Tongue (tissue), 3 donors: ENCODE data around the gene TBX15. TPM values are rescaled to one million over a fixed set of nuclear protein-coding genes. Genes with fewer than 3 reads are reported as not detected.

Experiments used
- DNase-seq: peaks from one replicate; pipeline ENCODE4 v3.0.0-alpha.2; 2015
- small RNA-seq: library from RNA; depleted of rRNA; stranded (forward); fragments of <200 nt; gene quantifications from one replicate; pipeline ENCODE3, GENCODE V24; 2014; ENCODE audit warnings: low replicate concordance
- total RNA-seq: library from RNA; depleted of rRNA; stranded (reverse); fragments of >200 nt; gene quantifications from one replicate; pipeline ENCODE4 v1.2.3, GENCODE V29; 2014

TBX15 gene
- total RNA-seq, 1 donor from 2014 or later = 88.8 TPM

GRCh38 chr1:118890851-118891384, 97.2 kb downstream of the TBX15 start:
- no peak for DNase-seq

DNA sequence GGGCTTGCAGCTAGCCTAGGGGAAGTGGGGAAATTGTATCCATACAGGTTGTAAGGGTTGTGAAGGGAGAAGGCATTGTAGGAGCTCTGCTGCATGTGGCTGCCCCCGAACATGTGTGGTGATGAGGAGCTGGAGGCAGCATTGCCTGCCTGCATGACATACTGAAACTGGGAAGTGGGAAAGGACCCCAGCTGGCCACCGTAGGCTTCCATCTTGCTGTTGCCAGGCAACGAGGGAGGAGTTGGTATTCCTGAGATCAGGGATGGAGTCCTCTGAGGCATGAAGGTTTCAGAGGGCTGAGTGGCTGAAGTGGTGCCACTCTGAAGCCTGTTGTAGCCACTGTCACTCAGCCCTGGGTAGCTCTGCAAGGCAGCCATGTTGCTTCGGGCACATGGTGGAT, 103.2 kb downstream of the TBX15 start:
- no peak for DNase-seq

DNA sequence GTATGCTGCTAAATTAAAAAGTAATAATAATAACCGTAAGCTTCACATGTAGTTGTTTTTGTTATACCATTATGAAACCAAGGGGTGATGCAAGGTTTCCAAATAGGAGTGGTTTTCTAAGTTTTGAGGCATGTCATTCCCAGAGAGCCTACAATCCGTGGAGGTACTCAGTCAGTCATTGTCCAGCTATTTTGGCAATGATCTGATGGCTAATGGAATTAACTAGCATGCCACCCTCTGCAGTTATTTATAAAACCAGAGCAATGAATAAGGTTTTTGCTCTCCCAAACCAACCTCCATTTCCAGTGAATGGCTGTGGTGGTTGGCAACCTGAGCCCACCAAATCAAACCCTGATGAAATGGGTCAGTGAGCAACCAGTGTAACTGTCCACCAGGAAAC, 106.4 kb downstream of the TBX15 start:
- no peak for DNase-seq

DNA sequence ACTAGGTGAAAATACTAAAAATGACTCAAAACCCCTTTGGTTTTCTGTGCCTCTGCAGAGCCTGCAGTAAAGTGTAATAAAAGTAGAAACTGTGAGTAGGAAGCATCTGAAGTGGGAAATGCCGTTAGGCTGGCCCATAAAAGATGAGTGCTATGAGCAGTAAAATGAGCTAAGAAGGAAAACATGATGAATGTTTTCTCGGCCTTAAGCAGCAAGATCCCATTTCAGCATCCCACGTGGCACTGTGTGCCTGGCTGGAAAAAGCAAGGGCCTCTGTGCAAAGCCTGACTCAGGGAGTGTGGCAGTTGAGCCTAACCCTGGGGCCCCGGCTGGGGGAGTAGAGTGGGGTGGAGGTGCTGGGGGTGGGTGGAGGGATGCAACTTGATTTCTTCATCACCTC, 109.5 kb downstream of the TBX15 start:
- DNase-seq = no peak

DNA sequence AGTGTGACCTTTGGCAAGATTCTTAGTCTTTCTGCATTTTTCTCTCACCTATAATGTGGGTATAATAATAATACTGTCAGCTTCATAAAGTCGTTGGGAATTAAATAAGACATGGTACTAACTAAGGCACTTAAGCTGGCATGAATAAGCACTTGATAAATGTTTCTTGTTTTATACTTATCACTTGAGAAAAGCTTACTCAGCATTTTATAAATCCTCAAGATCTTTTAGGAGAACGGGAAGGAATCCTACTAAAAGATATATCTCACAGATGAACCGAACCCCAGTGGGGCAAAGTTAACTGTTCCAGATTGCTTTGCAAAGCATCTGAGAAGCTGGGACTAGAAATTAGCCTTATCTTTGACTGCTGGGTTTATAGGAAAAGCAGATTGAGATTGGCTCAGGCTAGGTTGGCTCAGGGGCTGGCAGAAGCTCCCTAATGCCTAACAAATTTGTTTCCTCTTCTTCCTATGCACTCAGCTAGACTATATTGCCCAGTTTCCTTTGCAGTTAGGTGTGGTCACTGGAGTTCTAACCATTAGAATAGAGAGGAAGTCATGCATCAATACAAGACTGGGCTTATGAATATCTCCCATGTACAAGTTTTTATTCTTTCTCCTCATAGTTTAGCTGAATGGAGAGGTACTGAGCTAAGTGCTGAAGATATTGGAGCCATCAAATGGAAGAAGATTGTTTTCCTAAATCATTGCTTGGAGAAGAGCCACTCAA, 110.3 kb downstream of the TBX15 start:
- no peak for DNase-seq

GRCh38 chr1:118871582-118872171, 116.5 kb downstream of the TBX15 start:
- peak; percentile 57 for DNase-seq

DNA sequence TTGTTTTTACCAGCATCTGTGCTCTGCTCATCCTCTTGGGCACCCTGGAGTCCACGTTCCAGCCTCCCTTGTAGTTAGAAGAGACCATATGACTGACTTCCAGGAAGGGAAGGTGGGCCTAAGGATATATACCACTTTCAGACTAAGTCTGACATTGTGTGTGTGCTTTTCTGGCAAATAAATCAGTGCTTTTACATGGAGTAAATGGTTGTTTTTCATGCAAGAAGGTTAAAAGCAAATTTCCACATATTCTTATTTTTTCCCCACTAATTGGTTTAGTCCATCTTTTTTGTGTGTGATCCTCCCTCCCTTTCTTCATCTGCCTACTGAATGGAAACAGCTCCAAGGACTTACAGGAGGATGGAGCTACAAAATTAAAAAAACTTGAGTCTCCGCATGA, 119.8 kb downstream of the TBX15 start:
- no peak for DNase-seq

- DNase-seq = no peak
These were observed 121.8 kb downstream of the TBX15 start for GRCh38 chr1:118866330-118866729.

DNA sequence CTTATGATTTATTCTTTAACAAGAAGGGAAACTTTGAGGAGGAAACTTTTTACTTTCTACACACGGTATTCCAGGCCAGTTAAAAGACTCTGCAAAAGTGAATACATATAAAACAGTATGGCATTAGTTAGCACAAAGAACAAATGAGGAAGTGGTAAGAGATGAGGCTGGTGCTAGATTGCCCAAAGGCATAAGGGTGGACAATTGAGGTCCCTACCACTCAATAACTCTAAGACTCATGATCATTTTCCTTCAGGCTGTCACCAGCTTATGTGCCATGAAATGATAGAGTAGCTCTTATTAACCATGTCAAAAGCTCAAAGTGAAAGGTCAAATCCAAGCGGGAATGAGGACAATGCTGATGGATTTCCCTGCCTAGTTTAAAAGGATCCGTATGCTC, 124.5 kb downstream of the TBX15 start:
- DNase-seq = no peak

GRCh38 chr1:118862755-118863154, 125.4 kb downstream of the TBX15 start:
- no peak for DNase-seq

DNA sequence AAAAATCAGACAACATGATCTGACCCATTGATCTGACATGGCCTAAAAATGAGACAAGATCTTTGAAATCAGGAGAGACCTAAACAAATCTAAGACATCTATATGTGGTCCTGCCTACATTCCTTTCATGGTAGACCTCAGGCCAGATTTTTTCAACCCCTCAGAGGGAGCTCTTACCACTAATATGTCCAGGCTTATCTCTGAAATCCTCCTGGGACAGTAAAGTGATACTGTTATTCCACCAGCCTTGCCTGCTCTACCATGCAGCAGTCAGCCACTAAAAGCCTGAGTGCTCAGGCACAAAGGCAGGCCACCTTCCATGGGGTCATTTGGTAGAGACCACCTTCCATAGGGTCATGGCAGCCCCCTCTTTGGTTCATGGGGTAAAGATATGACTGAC, 126.9 kb downstream of the TBX15 start:
- no peak for DNase-seq

GRCh38 chr1:118859999-118860398, 128.1 kb downstream of the TBX15 start:
- no peak for DNase-seq

DNA sequence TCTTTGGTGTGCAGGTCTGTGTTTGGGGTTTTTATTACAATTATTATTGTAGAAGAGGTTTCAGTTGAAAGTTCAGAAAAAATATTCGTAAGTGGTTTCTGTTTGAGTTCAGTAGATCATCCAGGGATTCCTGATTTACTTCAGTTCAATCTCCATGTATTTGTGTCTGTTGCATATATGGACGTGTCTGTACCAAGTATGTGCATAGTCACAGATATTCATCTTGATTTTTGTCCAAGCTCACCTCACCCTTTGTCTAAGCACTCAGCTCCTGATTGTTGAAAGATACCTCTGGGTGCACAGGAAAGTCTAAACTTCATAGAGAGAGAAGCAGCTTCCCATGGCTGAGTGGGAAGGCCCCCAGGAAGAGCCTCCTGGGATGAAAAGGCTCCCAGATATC, 141.7 kb downstream of the TBX15 start:
- no peak for DNase-seq

DNA sequence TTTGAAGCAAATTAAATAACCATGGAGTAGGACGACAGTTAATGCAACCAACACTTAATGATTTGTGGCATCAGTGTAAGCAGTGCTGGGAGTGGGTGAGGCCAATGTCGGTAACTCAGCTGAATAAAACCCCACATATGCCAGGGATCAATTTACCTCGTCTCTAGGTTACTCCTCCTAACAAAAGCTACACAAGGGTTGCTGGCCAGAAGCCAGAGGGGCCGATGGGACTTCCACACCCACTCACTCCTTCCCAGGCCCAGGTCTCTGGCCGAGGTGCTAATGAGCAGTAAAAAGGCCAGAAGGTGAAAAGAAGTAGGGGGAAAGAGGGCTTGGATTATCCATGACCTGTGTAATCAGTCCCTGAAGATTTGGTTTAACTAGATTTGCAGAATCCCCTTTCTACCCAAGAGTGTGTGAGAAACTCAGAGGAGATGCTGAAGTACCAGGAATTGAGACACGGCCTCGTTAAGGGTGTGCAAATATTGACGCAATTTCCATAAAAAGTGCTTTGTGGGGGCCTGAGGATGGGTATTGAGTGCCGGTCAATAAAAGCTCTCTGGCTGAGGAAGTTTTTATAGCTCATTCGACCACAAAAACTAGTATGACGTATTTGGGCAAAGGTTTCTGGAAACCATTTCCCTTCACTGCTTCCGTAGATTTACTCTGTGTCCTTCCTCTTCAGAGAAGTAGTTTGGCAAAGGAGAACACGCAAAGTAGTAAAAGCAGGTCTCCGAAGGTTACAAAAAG, 145.5 kb downstream of the TBX15 start:
- peak; percentile 86 for DNase-seq

- no peak for DNase-seq
These were observed 146.6 kb downstream of the TBX15 start for GRCh38 chr1:118841521-118841920.

Small RNA genes within 50 kb of the gene (small RNA-seq; reads per million reads assigned to genes)
- not detected for gene AL139420.2

Other genes starting within 250 kb of the TBX15 start
- 28.0 TPM for gene WARS2, start 152.3 kb upstream of the TBX15 start, total RNA-seq